Measurements from ENCODE around the gene PDILT. TPM values are rescaled to one million over a fixed set of nuclear protein-coding genes. Genes with fewer than 3 reads are reported as not detected.

Gene PDILT
- total RNA-seq, 1 experiment from 2014 or later: not detected

DNA sequence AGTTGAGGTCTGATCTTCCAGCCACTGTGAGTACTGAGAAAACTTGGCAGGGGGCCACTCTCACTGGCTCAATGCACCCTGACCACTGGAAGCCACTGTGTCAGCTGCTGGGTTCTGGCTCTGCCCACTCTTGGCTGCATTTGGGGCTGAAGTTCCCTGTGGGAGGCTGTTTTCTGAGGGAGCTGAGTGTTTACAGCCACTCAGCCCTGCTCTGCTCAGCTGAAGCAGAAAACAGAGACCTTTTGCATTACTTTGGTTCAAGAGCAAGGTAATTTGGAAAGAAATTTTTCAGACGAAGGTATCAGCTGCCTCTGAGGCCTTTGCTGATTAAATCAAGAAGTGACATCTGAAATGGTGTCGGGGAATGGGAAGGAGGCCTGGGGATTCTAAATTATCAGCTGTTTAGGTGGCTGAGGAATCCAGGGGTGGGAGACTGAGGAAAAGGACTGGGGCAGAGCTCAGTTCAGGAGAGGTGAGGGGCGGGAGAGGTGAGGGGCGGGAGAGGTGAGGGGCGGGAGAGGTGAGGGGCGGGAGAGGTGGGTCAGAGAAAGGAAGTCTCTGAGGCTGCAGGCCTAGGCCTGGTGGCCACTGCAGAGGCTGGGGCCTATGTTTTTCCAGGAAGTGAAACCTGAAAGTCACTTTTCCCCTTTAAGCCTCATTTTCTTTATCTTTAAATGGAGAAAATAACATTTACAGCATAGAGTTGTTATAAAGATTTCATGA is 5.0 kb upstream of the PDILT start, which contains the start of gene ACSM5:
Gene ACSM5 (plus strand): TSS at position 137 of the 723 bp plus-strand sequence. CDS start 1,951 bp downstream, outside the sequence.
- peaks cover 59% of the 10 kb centered on the region for H3K27me3 ChIP-seq (ENCODE audit: insufficient read depth, low read depth)
- no peak for TF ChIP-seq EZH2 (IDR thresholded peaks at IDR 0.05; ENCODE audit: low read depth)
- TF ChIP-seq, protein P1, sequence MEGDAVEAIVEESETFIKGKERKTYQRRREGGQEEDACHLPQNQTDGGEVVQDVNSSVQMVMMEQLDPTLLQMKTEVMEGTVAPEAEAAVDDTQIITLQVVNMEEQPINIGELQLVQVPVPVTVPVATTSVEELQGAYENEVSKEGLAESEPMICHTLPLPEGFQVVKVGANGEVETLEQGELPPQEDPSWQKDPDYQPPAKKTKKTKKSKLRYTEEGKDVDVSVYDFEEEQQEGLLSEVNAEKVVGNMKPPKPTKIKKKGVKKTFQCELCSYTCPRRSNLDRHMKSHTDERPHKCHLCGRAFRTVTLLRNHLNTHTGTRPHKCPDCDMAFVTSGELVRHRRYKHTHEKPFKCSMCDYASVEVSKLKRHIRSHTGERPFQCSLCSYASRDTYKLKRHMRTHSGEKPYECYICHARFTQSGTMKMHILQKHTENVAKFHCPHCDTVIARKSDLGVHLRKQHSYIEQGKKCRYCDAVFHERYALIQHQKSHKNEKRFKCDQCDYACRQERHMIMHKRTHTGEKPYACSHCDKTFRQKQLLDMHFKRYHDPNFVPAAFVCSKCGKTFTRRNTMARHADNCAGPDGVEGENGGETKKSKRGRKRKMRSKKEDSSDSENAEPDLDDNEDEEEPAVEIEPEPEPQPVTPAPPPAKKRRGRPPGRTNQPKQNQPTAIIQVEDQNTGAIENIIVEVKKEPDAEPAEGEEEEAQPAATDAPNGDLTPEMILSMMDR (conservative IDR thresholded peaks at IDR 0.05): no peak
- POLR2A ChIA-PET (ENCODE audit: unreplicated experiment): no interaction called here
- no peaks in the 10 kb centered on the region for H3K36me3 ChIP-seq (ENCODE audit: low read depth)
- DNase-seq: no peak
- no peaks in the 10 kb centered on the region for H3K9me3 ChIP-seq (ENCODE audit: insufficient read depth, low read depth)
- no peaks in the 10 kb centered on the region for H4K20me1 ChIP-seq (ENCODE audit: insufficient read depth)
- no peaks in the 10 kb centered on the region for H3K79me2 ChIP-seq (ENCODE audit: low read depth)
- intact Hi-C loops (cut with micrococcal nuclease; ENCODE audit: unreplicated experiment): no loop called here
- no peaks in the 10 kb centered on the region for H3K9me2 ChIP-seq (ENCODE audit: insufficient read depth)
- no peak within 1 kb of the TSS for H3K4me3 ChIP-seq
- no peak within 1 kb of the TSS for H3K4me2 ChIP-seq
- H2AFZ ChIP-seq: no peak within 1 kb of the TSS
- CTCF ChIA-PET: no interaction called here
- H3K4me1 ChIP-seq (replicated peaks; ENCODE audit: insufficient read depth): no peaks in the 10 kb centered on the region
- no peak within 1 kb of the TSS for H3K27ac ChIP-seq
- BruUV-seq (replicated peaks): no TSS peak
- H3F3A ChIP-seq (ENCODE audit: insufficient read depth, low read depth): no peaks in the 10 kb centered on the region

DNA sequence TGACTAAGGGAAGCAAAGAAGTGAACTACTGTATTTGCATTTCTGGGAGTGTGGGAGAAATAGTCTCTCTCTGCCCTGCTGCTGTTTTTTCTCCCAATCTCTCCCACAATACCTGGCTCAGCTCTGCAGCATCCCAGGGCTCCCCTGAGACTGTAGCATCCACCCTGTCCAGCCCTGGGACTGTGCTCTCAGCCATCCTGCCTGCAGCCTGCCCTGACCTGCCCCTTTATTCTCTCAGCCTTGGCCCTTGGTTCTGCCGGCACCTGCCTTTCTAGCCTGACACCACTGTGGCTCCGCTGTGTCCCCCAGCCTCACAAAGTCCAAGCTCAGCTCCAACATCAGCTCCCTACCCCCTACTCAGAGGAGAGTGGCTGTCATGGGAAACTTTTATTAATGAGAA is 1.9 kb downstream of the PDILT start:
- Histone ChIP-seq H3K27me3 (ENCODE audit: insufficient read depth, low read depth) (peaks cover 59% of the 10 kb centered on the region), H3K9me2 (ENCODE audit: insufficient read depth) (no peaks in the 10 kb centered on the region), H3K36me3 (ENCODE audit: low read depth) (no peaks in the 10 kb centered on the region), H3K9me3 (ENCODE audit: insufficient read depth, low read depth) (no peaks in the 10 kb centered on the region), H3K4me3 (no peak overlapping the region), H3F3A (ENCODE audit: insufficient read depth, low read depth) (no peaks in the 10 kb centered on the region), H3K4me2 (no peak overlapping the region), H2AFZ (no peak overlapping the region), H3K27ac (no peak overlapping the region), H3K4me1 (replicated peaks; ENCODE audit: insufficient read depth) (no peaks in the 10 kb centered on the region), H3K79me2 (ENCODE audit: low read depth) (no peaks in the 10 kb centered on the region), H4K20me1 (ENCODE audit: insufficient read depth) (no peaks in the 10 kb centered on the region)
- CTCF ChIA-PET: no interaction called here
- TF ChIP-seq EZH2 (IDR thresholded peaks at IDR 0.05; ENCODE audit: low read depth): no peak
- TF ChIP-seq, protein P1 (conservative IDR thresholded peaks at IDR 0.05): no peak
- intact Hi-C loops (cut with micrococcal nuclease; ENCODE audit: unreplicated experiment): no loop called here
- BruUV-seq (replicated peaks): no TSS peak
- POLR2A ChIA-PET (ENCODE audit: unreplicated experiment): no interaction called here
- DNase-seq: no peak

DNA sequence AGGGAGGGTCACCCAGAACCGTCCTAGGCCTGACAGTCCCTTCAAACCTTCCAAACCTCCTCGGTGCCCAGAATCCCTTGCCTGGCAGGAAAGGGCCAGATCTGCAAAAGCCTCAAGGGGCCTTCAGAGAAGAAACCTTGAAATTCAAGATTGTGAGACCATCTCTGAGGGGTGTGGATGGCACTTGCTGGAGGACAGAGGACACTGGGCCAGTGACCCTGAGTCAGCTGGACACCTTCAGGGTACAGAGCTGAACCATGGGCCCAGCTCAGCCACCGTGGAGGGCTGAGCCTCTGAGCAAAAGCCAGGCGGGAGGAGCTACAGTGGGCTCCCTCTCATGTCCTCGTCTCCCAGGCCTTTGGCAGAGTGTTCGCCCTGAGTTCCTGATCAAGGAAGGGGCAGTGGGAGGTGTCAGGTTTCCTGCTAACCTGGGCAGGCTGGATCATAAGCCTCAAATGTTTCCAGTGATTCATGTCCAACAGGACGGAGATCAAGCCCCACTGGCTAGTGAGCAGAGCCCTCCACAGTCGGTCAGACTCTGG is 3.0 kb downstream of the PDILT start:
- DNase-seq: no peak
- Histone ChIP-seq H3K36me3 (ENCODE audit: low read depth) (no peaks in the 10 kb centered on the region), H3K27me3 (ENCODE audit: insufficient read depth, low read depth) (peaks cover 54% of the 10 kb centered on the region), H2AFZ (no peak overlapping the region), H3K4me3 (no peak overlapping the region), H3K9me3 (ENCODE audit: insufficient read depth, low read depth) (no peaks in the 10 kb centered on the region), H4K20me1 (ENCODE audit: insufficient read depth) (no peaks in the 10 kb centered on the region), H3K79me2 (ENCODE audit: low read depth) (no peaks in the 10 kb centered on the region), H3K4me1 (replicated peaks; ENCODE audit: insufficient read depth) (no peaks in the 10 kb centered on the region), H3F3A (ENCODE audit: insufficient read depth, low read depth) (no peaks in the 10 kb centered on the region), H3K9me2 (ENCODE audit: insufficient read depth) (no peaks in the 10 kb centered on the region), H3K4me2 (no peak overlapping the region), H3K27ac (no peak overlapping the region)
- ChIA-PET CTCF (no interaction called here), POLR2A (ENCODE audit: unreplicated experiment) (no interaction called here)
- intact Hi-C loops (cut with micrococcal nuclease; ENCODE audit: unreplicated experiment): no loop called here
- BruUV-seq (replicated peaks): no TSS peak
- TF ChIP-seq EZH2 (IDR thresholded peaks at IDR 0.05; ENCODE audit: low read depth): no peak
- TF ChIP-seq, protein P1 (conservative IDR thresholded peaks at IDR 0.05): no peak
